G401.6 (cell line): ENCODE measurements around the gene SEMA5A.

Source experiments
- FAIRE-seq: peaks from 2 replicates; lab custom pipeline; 2012; peaks lifted over from hg19 to GRCh38; lab: Jason Lieb, UNC

Gene SEMA5A

GRCh38 chr5:9056046-9056445 is 489.8 kb downstream of the SEMA5A start:
- no peak for FAIRE-seq

GRCh38 chr5:9054821-9055589 is 490.9 kb downstream of the SEMA5A start:
- FAIRE-seq, result no peak

DNA sequence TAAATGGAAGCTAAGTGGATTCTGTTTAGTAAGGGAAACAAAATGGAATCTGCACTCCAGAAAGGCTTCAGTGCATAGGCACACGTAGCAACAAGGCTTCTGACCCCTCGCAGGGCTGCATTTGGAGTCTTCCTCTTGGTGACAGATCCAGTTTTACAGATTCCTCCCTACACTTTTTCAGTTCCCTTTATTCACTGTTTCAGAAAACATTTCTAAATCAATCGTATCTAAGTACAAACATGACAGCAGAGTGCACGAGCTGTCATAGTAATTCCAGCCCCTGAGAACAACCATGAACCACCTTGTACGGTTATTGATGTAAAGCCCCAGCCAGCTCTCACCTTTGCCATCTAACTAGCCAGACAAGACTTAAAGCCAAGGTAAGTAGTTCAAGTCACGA is 491.6 kb downstream of the SEMA5A start:
- no peak for FAIRE-seq

DNA sequence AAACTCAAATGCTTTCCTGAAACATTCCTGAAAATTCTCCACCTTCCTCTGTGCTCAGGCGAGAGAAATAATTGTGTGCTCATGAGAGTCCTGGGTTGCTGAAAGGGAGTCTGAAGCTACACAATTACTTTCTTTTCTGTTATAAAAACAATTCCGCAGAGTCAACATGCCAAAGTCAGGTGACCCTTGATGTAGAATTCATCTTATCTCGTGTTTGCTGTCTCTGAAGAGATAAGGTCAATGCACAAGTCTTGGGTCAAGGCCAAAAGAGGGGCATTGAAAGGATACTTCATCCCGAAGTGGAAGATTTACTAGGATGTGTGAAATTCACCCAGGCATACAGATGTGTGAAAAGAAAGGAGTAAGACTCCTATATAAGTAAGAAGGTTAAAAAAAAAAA is 493.5 kb downstream of the SEMA5A start:
- no peak for FAIRE-seq

DNA sequence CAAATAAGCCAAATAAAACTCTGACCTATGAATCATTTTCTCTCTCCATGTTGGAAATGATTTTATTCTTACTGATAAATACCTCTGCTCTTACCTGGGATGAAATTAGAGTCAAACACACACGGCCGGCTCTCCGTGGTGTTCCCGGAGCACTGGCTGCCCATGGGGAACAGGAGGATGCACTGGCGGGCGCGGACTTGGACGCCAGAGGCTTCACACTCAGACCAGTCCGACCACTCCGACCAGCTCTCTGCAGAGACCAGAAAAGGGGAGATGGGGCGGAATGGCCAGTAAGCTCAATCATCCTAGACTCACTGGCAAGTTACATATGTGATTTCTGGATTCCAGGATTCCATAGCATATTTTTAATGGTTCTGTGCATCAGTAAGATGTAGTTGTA is 494.1 kb downstream of the SEMA5A start:
- FAIRE-seq, result no peak

DNA sequence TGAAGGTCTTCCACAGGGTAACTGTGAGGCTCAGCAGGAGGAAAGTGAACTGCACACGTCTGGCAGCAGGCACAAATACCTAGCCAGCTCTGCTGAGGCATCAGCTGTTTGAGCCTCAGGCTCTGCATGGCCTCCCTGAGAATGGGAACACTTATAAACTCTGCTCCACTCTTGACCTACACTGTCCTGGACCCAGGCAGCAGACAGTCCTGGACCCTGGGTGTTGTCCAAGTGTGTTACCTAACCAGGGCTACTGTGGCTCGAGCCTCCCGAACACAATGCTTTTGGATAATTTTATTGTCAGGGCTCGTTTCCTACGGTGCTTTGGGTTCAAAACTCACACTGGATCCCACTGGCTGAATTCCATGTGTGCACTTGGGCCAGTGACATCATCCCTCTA is 497.9 kb downstream of the SEMA5A start:
- FAIRE-seq, result no peak

- FAIRE-seq, result no peak
Observed at GRCh38 chr5:9046756-9047481, 499.0 kb downstream of the SEMA5A start.

DNA sequence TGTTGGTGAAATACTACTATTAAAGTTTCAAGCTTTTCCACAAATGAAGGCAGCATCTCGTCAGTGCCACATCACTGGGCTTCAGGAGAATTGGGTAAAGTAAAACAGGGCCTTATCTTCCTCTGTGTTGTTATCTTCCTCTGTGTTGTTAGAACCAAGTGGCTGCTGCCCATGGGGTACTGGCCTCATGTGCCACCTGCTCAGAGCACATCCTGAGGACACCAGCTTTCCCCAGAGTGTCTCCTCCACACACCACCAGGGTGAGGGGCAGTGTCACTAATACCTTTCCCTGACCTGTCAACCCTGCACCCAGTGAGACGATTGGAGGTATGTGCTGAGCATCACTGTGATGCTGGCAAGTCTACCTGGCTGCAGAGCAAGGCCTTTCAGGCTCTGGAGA is 499.9 kb downstream of the SEMA5A start:
- no peak for FAIRE-seq

DNA sequence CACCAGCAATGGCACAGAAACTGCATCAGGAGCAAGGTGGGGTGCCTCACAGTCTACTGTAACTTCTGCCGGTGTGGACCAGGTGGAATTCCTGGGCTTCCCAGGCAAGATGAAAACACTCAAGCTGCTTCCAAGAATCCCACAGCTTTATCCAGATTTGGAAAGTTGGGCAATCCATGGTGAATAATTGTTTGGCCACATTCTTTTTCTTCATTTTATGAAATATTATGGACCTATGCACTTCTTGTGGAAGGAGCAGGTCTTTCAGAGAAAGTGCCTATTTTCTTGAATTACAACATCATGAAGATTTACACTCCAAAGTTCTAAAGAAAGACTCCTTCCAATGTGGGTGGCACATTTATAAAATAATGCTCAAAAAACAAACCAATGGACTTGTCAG is 503.6 kb downstream of the SEMA5A start:
- FAIRE-seq, result no peak

DNA sequence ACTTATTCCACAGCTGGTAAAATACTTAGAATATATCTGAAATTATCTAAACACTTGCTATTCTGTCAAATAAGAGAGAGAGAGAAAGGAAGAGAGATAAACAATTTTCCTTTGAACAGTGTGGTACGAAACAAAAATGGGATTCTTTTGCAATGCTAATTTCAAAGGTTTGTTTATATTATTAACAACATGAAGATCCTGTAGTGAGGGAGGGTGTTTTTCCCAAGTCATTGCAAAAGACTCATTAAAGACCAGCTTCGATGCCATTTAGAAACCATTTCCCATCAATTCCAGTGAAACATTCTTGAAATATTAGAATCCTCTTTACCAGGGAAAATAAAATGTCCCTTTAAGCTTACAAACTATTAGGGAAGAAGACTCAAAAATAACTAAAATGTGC is 505.4 kb downstream of the SEMA5A start:
- FAIRE-seq, result no peak

- no peak for FAIRE-seq
Observed at GRCh38 chr5:9037048-9037447, 508.8 kb downstream of the SEMA5A start.

DNA sequence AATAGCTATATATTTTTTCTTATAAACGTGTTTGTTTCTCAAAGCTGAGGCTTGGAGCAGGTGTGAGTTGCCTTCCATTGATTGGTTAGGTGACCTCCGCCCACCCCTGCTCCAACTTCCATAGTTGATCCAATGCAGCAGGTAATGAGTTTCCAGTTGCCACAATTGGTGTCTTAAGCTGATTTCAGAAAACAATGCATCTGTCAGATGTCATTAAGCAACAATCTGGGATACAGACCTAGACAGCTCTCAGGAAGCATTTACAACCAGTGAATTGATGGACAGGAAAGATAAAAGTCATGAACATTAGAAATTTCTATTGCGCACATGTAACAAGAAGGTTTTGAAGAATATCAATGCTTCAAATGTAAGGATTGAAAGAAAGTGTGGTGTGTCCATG is 510.5 kb downstream of the SEMA5A start:
- FAIRE-seq, result no peak

- FAIRE-seq, result no peak
Observed at GRCh38 chr5:9034649-9035048, 511.2 kb downstream of the SEMA5A start.

DNA sequence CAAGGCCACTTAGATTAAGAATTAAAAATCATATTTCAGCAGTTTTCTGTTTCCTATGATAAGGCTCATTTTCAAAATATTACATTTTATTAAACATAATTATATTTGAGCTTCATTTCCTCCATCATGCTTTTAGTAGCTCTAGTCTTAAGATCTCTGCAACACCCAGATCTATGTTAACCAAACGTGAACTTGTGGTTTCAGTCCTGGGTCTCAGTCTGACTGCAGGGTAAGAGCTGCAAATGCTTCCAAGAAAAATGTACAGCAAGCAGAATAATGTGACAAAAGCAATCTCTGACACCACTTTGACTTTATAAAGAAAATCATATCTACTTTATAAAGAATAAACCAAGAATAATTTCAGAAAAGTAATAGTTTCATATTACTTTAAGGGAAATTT is 512.4 kb downstream of the SEMA5A start:
- no peak for FAIRE-seq

DNA sequence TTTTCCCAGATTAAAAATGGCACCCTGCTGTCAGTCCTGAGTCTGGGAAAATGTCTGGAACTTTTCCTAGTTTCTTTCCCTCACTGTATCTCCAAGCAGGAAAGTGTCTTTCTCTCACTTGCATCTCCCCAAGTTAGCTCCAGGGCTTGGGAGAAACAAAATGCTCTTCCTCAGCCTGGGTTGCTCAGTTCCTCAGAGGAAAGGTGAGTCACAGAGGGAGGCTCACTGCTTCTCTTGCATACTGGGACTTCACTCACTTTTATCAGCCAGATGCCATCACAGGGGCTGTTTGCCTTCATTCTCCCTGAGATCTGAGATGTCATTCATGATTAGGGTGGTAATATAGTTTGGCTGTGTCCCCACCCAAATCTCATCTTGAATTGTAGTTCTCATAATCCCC is 519.9 kb downstream of the SEMA5A start:
- FAIRE-seq, result no peak

- no peak for FAIRE-seq
Observed at GRCh38 chr5:9020996-9021395, 524.9 kb downstream of the SEMA5A start.

- no peak for FAIRE-seq
Observed at GRCh38 chr5:9015937-9016270, 530.0 kb downstream of the SEMA5A start.

- FAIRE-seq, result no peak
Observed at GRCh38 chr5:9015260-9015936, 530.5 kb downstream of the SEMA5A start.

GRCh38 chr5:9013147-9013546 is 532.7 kb downstream of the SEMA5A start:
- no peak for FAIRE-seq

DNA sequence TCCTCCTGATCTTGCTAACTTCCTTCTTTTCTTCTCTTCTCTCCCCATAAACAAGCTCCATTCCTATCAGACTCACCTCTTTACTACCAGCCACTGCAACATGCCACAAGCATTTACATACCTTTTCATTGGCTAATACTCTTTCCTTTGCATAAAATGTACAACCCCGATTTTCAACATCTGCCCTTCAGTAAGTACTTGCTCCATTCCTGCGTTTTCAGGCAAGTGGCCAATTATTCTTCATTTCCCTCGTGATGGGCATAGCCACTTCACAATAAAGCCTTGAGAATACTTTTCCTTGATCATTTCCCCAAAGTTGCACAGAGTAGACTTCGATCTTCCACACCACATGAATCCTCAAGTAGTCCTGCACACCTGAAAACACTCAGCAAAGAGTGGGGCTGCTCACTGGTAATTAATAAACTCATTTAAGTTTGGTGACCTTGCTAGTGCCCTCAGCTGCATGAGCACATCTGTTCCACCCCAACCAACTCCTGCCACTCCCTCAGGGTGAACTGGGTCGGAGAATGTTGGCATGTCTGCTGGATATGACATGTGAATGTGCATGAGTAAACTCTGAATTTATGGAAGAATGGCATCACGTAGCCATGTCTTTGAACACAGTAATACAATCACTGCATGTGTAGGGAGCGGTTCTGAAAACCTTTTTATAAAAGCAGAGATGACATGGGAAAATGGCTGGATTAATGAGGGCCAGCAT is 535.8 kb downstream of the SEMA5A start:
- FAIRE-seq, result no peak

DNA sequence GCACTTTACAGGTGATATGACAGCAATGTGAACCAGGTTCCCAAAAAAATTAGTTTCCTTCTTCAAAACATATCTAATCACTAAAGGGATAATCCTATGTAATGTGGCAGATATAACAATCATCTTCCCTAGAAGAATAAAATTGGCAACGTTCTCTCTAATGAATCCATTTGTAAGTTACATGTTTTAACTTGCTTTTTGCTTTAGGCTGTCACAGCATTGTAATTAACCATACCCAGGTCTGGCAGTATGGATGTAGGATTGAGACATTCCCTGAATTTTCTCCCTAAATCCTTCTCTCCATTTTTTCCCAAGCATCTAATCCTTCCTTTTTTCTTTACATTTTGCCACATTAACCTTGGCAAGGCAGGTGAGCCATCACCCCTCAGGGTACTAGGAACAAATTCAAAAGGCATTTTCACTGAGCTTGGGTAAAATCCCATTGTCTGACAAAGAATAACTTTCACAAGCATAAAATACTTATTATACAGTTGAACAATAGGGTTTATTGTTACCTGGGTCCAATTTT is 548.3 kb downstream of the SEMA5A start:
- FAIRE-seq, result no peak

DNA sequence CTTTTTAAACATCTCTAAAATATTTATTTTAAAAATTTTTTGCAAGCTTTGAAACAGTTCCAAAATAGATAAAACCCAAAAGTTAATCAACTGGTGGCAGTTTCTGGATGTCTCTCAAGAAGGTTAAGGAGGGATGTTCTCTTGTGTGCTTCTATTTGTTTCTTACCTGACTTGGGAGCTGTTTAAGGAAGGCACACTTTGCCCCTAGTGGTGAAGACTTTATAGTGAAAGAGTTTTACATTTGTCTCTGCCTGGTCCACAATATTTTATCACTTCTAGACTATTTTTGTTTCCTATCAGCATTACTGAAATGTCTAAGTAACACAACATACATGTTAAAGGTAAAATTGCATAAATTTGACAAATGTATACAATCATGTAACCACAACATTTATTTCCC is 552.8 kb downstream of the SEMA5A start:
- no peak for FAIRE-seq
